HK-2 (cell line): Measurements from ENCODE around the gene ZFAND2A.
"Not testable (repeated sequence)": the region's sequence is repeated elsewhere in the genome, so short reads cannot be mapped to it uniquely, and the experiment has no call there.

Source experiments
- DNase-seq: peaks from one replicate; pipeline ENCODE4 v3.0.0-alpha.2; 2018; ENCODE audit not compliant: unreplicated experiment

ZFAND2A gene

DNA sequence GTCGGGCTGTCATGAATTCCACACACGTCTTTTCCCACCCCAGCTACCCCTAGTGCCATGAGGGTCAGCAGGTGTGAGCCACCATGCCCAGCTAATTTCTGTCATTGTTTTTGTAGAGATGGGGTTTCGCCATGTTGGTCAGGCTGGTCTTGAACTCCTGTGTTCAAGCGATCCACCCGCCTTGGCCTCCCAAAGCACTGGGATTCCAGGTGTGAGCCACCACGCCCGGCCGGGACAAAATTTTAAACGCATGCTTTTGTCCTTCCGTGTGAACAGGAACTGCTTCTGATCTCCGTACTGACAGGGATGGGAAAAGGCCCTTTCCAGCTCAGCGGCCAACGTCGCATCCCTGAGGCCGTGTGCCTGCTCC is 15.6 kb upstream of the ZFAND2A start:
- no peak for DNase-seq

DNA sequence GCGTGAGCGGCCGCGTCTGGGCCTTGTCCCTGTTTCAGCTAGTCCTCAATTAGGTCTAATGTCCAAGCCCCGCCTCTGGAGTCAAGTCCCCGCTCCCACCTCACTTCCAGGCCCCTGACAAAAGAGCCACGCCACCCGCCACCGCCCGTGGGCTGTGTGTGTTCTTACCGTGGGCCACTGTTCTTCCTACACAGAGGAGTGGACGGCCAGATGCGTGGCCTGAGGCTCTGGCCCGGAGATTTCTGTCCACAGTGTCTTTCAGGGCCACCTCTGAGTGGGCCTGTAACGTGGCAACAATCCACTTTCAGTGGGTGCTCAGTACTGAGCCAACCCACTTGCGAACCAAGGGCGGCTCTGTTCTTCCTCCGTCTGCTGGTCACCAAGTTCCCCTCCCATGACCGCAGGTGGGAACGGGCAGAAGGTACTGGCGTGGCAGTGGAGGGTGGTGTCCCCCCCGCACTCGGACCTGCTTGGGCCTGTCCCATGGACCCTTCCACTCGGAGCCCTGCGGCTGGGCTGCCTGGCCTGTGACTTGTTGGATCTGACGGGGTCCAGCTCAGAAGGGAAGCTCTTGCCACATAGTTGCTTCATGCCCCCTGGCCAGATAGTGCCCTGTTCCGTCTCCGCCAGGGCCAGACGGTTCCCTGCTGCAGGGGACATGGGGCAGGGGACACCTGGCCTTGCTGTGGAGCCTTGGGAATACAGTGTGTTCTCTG is 15.0 kb upstream of the ZFAND2A start:
- DNase-seq: no peak

DNA sequence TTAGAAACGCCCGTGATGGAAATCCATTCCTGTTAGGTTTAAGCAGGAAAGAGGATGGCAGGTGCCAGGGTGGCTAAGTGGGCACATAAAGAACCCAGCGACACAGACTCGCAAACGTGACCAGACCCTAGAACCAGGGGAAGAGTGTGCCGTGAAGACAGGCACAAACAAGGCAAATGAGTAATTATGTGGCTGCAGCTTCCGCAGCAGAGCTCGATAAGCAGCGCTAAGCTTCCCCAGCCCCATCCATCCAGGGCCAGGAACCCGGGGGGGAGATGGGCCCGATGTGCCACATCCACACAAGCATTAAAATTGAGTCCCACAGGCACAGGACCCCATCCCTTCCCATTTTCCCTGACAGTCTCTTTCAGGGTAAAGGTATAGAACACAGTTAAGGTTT is 14.0 kb upstream of the ZFAND2A start:
- DNase-seq: no peak

DNA sequence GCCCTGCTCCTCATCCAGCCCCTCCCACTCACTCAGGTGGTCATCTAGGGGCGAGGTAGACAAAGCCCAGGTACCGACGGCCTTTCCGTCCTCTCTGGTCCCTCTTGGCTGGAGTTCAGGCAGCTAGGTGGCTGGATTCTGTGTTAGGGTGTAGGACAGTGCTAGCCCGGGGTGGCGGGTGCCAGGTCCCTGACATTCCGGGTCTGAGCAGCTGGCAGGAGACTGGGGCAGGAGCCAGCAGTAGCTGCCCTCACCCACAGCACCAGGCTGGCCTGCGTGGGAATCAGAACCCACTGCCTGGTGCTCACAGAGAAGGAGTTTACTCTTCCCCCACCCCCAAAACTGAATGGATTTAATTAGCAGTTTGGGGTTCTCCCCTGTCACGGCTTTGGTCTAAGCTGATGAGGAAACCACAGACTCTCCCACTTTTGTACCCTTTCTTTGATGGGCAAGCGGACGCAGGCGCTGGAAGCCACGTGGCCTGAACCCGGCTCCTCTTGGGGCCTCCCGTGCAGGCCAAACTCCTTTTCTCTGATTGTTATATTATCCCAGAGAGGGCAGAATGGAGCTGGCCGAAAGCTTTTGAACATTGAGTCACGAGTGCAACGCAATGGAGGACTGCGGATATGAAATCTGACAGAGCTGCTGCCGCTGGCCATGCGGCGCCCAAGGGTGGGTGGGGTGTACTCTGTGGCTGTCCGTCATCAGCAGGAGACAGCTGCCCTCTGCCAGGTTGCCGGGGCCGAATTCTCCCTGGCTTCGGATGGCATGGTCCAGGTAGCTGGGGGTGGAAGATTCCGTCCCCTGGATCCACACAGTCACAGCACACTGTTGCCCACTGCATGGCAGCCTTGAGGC is 12.9 kb upstream of the ZFAND2A start:
- no peak for DNase-seq

DNA sequence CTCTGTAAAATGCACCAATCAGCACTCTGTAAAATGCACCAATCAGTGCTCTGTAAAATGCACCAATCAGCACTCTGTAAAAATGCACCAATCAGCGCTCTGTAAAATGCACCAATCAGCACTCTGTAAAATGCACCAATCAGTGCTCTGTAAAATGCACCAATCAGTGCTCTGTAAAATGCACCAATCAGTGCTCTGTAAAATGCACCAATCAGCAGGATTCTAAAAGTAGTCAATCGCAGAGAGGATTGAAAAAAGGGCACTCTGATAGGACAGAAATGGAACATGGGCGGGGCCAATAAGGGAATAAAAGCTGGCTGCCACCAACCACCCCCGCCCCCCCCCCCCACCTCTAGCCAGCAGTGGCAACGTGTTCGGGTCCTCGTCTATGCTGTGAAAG is 11.5 kb upstream of the ZFAND2A start:
- not testable (repeated sequence) for DNase-seq

DNA sequence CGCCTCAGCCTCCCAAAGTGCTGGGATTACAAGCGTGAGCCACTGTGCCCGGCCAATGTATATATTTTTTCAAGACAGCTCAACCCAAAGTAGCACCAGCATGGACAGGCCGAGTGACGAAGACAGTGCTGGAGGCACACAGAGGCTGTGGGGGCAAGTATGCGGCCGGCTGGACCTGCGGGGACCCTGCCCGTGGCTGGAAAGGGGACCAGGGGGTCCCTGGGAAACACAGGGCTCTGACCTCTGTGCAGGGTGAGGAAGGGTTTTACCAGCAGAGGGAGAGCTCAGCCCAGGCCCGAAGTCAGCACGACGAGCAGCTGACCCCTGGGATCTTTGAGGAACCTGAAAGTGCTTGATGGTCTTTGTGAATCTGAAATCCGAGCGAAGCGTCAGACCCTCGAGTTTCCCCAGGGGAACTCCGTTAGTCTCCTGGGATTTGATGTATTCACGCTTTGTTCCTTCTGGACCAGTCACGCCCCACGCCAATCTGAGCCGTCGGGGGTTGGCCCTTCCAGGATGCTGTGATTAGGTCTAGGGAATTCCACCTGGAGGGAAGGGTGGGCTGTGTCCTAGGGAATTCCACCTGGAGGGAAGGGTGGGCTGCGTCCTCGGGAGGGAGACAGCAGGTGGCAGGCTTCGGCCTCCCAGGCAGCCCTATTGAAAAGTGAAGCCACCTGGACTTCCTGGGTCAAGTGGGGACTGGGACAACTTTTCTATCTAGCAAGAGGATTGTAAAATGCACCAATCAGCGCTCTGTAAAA is 10.9 kb upstream of the ZFAND2A start:
- no peak for DNase-seq

DNA sequence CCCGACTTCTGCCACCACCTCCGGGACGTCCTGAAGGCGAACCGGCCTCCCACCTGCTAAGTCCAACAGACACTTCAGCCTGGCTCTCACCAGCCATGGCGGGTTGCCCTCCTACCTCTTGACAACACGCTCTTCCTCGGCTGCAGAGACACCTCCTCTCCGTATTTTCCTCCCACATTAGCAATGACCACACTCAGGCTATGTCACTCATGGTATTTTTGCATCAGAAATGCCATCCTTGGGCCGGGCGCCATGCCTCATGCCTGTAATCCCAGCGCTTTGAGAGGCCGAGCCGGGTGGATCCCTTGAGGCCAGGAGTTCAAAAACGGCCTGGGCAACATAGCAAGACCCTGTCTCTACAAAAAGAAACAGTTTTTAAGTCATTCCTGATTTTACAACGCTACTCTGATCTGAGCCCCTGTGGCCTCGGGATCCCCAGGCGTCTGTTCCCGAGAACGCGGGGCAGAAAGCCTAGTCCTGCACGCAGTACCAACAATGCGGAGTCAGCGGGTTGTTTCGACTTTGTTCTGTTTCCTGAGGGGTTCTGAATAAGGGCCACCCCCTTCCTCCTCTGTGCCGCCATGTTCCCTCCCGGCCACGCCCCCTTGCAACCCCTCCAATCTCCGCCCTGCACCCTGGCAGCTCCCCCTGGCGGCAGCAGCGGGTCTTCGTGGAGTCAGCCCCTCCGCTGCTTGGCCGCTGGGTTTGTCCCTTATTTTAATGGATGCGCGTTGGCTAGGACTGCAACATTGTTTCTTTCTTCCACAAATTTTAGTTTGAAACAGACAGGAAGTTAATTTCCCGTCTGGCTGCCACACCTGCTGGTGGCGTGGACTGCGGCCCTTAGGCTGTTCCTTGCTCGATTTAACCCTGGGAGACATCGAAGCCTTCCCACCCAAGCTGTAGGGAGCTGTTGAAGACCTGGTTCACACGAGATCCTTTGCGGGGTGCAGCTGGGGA is 9.7 kb upstream of the ZFAND2A start:
- DNase-seq: no peak

DNA sequence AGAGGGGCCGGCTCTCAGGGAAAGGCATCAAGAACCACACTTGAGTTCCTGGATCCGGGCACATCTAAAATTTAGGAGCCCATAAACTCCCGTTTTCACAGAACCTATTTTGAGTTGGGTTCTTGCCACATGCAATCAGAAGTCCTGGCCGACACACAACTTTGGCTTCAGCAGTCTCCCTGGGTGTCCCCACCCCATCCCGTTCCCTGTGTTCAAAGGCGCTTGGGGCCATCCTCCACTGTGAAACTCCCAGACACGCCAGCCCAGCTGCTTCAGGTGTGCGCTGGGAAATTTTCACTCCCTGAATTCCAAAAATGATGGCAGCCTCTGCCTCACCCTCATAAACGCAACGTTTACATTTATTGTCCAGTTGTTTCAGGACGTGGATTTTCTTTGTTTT is 8.4 kb upstream of the ZFAND2A start:
- DNase-seq: no peak

DNA sequence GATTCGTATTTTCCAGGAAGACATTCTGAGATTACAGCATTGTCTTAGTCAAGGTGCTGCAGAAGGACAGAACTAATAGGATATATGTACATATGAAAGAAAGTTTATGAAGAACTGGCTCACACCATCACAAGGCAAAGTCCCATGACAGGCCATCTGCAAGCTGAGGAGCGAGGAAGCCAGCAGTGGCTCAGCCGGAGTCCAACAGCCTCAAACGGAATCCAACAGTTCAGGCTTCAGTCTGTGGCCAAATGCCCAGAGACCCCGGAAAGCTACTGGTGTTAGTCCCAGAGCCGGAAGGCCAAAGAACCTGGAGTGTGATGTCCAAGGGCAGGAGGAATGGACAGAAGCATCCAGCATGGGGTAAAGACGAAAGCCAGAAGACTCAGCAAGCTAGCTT is 4.4 kb upstream of the ZFAND2A start:
- no peak for DNase-seq

DNA sequence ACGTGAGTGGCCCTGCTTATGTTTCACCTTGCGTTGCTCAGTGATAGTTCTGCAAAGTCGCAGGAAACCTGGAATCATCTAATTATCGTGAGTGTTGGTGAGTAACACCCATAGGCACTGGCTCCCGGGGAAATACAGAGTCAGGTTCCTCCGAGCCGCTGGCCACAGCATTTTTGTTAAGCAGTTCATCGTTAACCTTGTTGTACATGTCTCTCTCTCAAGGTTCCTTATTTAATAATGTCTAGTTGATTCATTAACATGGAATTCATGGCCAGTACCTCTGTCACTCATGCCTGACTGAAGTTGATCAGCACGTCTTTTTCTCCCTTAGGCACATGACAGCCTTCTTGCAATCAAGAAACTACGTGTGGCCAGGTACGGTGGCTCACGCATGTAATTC is 3.1 kb upstream of the ZFAND2A start:
- peak; percentile 52 for DNase-seq

DNA sequence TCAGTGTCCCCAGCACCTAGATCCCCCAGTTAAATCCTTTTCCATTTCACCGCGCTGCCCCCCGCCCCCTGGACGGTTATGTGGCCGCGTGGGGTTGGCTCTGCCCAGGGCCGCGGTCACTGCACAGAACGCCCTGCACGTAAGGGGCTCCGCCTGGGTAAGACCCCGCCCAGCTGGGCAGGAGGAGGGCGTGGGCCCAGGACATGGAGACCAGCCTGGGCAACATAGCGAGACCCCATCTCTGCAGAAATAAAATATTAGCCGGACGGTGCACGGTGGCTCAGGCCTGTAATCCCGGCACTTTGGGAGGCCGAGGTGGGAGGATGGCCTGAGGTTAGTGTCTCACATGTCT is 650 bp upstream of the ZFAND2A start:
- DNase-seq: no peak

DNA sequence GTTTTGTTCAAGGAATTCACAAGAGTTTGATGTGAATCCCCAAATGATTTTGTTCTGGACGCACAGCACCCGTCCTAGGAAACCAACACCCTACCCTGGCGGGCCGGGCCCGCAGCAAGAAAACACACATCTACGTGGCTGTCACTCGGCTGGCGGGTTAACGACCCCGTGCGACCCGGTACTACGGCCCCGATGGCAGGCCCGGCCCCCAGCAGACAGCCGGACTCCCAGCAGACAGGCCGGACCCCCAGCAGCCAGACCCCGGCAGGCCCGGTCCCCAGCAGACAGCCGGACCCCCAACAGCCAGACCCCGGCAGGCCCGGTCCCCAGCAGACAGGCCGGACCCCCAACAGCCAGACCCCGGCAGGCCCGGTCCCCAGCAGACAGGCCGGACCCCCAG is 765 bp downstream of the ZFAND2A start:
- DNase-seq: not testable (repeated sequence)

DNA sequence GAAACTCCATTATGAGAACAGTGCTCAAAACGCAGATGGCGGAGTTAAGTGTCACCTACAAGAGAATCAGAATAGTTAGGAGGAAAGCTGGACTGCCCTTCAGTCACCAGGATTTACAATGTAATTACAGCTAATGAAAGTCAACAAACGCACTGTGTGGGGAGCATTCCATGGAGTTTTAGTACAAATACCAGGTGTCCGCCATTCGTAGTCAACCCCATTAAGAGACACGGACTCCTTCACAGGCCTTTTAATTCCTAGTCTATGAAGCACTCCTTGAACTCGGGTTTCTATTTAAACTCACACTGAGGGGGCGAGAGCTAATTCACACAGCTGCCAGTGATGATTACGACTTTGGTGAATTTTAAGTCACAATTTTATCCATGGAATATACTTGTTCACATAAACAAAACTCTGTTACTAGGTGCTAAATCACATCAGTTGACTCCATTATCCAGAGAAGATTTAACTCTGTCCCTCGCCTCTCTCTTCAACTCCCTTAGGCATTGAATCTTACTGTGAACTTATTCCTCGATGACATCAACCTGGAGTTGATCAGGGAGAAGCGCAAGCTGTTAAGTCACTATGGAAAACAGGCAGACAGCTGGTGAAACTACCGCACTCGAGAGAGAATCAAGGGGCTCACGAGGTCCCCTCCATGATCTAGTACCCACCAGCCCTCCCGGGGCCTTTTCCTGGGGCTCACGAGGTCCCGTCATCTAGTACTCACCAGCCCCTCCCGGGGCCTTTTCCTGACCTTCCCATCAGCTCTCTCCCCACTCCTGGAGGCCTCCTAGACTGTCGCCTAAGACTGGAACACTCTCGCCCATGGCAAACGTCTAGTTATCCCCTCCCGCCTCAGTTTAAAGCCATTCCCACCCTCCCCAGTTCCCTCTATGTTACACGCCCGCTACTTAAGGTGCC is 1.5 kb downstream of the ZFAND2A start:
- DNase-seq: no peak

DNA sequence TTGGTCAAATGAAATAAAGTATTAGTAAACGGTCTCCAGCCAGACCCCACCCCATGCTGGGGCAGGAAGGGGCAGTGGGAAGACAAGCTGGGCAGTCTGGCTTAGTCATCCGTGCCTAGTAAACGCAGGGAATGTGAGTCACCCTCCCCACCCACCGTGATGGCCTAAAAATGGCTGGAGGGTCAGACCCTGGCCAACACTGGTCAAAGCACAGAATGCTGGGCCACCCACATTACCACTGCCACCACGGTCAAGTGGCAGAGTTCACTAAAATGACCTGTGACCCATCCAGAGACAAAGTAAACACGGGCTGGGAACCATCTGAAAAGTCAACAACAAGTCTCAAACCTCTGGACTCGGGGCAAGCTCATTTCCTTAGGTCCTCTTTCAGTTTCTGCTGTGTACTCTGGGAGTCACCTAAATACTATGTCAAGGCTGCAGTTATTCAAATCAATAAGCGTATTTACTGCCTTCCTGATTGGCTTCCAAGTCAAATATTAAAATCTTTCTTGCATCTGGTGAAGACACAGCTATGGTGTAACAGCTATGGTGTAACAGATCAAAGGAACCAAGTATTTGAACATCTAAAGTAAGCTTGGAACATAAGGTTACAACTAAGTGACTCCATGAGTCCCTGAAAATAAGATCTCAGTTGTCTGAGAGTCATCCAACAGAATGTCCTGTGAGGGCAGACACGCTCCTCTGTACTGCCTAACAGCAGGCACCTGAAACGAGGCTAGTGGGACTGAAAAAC is 3.0 kb downstream of the ZFAND2A start:
- DNase-seq: no peak

DNA sequence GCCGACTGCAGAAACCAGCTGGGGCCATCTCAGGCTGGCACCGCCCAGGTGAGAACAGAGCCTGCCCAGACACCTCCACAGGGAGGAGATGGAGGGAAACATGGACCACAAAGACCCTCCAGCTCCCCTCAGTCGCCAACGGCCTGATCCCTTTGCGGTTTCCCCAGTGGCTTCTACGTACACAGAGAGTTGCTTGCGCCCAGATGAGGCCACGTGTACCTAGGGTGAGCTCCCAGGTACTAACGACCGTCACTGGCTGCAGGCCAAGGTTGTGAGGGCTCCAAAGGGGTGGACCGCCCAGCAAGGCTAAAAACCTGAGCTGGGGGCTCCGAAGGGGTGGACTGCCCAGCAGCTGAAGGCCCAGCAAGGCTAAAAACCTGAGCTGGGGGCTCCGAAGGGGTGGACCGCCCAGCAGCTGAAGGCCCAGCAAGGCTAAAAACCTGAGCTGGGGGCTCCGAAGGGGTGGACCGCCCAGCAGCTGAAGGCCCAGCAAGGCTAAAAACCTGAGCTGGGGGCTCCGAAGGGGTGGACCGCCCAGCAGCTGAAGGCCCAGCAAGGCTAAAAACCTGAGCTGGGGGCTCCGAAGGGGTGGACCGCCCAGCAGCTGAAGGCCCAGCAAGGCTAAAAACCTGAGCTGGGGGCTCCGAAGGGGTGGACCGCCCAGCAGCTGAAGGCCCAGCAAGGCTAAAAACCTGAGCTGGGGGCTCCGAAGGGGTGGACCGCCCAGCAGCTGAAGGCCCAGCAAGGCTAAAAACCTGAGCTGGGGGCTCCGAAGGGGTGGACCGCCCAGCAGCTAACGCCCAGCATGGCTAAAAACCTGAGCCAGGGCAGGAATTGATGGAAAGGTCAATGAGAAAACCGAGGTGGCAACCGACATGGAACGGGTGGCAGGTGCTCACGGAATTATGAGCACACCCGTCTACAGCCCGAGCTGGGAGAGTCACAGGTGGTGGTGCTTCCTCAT is 3.9 kb downstream of the ZFAND2A start:
- DNase-seq: not testable (repeated sequence)

DNA sequence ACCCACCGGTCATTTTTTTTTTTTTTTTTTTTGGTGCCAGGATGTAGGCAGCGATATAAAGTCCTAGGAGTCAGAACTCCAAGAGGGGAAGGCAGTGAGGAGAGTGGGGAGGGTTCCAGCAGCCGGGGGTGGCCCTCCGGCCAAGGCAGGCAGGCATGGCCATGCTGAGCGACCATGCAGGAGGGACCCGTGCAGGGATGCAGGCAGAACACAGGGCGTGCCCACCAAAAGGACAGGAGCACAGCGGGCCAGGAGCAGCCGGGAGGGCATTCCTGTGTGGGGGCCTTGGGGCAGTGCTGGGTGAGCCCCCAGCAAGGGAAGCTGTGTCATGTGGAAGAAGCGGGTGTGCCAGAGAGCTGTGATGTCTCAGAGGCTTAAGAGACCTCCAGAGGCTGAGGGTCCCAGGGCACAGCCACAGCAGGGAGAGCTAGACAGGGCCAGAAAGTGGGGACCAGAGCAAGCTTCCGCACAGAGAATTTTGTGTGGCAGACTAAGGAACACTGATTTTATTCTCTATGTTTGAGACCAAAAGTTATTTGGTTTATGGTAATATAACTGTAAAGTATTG is 5.7 kb downstream of the ZFAND2A start:
- no peak for DNase-seq

DNA sequence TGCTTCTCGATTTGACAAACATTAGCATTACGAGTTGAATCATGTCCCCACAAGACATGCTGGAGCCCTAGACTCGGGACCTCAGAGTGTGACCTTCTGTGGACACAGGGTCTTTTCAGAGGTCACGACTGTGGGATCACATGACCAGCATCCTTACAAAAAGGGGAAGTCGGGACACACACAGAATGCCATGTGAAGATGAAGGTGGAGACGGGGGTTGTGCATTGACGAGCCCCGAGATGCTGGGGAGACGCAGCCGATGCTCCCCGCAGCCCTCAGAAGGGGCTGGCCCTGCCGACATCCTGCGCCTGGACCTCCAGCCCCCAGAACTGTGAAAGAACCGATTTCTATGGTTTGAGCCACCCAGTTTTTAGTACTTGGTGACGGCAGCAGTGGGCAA is 7.5 kb downstream of the ZFAND2A start:
- DNase-seq: no peak
